ENCODE measurements around the gene PASK.

PASK gene

DNA sequence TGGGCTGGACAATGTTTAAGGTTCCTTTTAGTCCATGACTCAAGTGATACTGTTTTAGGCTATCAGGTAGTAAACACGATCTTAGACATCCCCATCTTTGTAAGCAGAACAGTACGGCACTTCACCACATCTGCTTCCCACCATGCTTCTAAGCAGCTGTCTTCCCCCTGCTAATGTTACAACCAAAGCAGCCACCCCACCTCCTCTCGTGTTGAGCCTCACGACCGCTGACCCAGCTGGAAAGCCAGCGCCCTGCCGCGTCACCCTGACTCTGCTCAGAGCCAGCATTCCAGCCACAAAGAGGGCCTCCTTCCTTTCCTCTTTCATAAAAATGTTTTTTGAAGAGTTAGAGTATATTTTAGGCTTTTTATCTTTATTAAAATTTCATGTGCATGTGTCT lies 56.6 kb downstream of the PASK start:
- H3K4me3 ChIP-seq (ENCODE audit: low read depth, low read length) = peak overlapping the region; percentile 37
- DNase-seq (ENCODE audit: low read depth) = no peak
- TF ChIP-seq, protein P1, sequence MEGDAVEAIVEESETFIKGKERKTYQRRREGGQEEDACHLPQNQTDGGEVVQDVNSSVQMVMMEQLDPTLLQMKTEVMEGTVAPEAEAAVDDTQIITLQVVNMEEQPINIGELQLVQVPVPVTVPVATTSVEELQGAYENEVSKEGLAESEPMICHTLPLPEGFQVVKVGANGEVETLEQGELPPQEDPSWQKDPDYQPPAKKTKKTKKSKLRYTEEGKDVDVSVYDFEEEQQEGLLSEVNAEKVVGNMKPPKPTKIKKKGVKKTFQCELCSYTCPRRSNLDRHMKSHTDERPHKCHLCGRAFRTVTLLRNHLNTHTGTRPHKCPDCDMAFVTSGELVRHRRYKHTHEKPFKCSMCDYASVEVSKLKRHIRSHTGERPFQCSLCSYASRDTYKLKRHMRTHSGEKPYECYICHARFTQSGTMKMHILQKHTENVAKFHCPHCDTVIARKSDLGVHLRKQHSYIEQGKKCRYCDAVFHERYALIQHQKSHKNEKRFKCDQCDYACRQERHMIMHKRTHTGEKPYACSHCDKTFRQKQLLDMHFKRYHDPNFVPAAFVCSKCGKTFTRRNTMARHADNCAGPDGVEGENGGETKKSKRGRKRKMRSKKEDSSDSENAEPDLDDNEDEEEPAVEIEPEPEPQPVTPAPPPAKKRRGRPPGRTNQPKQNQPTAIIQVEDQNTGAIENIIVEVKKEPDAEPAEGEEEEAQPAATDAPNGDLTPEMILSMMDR (IDR thresholded peaks at IDR 0.05; ENCODE audit: control insufficient read depth, extremely low read depth, insufficient read depth) = no peak

DNA sequence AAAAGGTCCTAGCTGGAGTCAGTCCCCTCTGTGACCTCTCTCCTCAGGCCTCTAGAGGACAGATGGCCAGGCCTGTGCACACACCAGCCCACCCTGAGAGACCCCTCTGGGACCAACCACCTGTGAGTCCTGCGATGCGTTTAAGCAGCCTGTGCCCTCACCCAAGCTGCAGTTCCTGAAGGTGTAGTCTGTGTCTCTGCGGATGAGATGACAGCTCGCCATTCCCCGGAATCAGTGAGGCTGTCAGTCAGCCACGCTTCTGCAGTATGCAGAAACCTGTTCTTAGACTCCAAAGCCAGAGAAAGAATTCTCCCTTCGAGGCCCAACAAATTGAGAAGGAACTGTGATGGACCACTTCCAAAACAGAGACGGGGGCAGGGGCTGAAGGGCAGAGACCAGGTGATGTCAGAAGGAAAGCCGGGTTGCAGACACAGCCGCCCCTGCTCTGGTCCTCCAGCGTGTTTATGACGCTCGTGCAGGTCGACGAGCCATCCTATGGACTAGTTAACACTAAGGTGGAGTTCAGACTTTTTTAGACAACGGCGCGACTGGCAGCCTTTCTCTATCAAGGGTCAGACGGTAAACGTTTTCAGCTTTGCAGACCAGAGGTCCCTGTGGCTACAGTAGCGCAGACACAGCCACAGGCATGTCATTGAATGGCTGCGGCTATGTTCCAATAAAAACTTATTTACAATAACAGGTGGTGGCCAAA lies 57.4 kb downstream of the PASK start:
- H3K4me3 ChIP-seq (ENCODE audit: low read depth, low read length) = no peak overlapping the region
- TF ChIP-seq, protein P1 (IDR thresholded peaks at IDR 0.05; ENCODE audit: control insufficient read depth, extremely low read depth, insufficient read depth) = no peak
- peak; percentile 67 for DNase-seq (ENCODE audit: low read depth)

DNA sequence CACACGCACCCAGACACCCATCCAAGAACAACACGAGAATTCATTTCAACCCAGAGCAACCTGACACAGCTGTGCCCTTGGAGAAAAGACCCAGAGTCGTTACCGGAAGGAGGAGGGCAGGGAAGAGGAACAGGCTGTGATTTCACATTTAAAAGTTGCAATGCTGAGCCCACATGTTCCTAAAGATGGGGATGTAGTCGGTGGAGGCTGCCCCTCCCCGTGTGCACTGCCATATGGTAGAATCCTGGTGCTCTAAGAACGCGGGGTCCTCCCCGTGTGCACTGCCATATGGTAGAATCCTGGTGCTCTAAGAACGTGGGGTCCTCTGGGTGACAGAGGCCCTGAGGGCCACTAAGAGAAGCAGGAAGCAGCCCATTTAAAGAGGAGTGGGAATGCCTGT lies 58.1 kb downstream of the PASK start:
- no peak for DNase-seq (ENCODE audit: low read depth)
- TF ChIP-seq, protein P1 (IDR thresholded peaks at IDR 0.05; ENCODE audit: control insufficient read depth, extremely low read depth, insufficient read depth) = no peak
- no peak overlapping the region for H3K4me3 ChIP-seq (ENCODE audit: low read depth, low read length)

DNA sequence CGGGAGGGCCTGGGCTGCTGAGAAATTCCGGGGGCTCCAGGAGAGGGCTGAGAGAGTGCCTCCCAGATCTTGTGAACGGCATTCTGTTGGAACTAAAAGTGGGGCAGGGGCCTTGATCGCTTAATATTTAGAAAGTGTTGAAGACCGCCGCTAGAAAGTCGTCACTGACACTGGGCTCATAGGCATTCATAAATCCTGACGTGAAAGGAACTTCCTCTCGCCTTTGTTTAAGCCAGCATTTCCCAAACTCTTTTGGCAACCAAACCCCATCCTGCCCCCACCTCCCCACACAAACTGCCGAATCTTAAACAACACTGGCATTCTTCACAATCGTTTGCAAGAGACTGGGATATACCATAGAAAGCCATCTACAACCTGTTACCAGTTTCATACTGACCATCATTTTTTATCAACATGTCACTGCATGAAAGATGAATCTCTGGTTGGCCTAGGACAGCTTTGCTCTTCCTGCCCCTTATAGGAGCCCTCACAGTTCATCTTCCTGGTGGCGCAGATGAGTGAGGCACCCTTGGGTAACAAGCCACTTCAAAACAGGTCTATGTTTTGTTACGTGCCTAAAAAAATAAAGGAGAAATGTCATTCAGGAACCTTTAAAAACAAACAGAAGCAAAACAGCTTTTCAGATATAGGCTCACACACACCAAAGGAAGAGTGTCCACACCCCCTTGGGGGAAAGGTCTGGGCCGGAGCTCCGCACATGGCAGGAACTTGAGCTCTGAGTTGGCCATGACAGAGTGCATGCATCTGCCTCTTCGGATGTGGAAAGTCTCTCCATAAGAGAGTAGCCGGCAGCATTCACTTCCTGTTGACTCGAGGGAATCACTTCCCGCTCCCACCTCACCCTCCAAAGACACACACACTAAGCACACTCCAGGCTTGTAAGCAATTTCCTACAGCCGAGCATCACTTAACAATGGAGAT lies 60.2 kb downstream of the PASK start:
- no peak overlapping the region for H3K4me3 ChIP-seq (ENCODE audit: low read depth, low read length)
- DNase-seq (ENCODE audit: low read depth) = no peak
- TF ChIP-seq, protein P1 (IDR thresholded peaks at IDR 0.05; ENCODE audit: control insufficient read depth, extremely low read depth, insufficient read depth) = no peak

DNA sequence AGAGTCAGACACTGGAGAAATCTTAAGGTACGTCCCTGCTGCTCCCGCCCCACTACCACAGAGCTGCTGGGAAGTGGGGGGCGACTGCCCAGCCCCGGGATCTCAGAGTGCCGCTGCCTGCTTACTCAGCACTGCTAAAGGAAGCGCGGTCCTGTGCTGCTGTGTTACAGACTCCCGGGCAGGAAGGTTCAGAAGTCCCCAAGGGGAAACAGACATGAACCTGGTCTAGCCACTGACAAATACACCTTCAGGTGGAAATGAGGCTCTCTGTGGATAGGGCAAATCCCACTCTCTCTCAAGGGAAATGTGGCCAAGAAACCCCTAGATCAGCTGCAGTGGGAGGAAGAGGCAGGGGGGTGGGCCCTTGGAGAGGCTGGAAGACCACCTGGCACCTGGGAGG lies 60.9 kb downstream of the PASK start:
- TF ChIP-seq, protein P1 (IDR thresholded peaks at IDR 0.05; ENCODE audit: control insufficient read depth, extremely low read depth, insufficient read depth) = no peak
- no peak overlapping the region for H3K4me3 ChIP-seq (ENCODE audit: low read depth, low read length)

DNA sequence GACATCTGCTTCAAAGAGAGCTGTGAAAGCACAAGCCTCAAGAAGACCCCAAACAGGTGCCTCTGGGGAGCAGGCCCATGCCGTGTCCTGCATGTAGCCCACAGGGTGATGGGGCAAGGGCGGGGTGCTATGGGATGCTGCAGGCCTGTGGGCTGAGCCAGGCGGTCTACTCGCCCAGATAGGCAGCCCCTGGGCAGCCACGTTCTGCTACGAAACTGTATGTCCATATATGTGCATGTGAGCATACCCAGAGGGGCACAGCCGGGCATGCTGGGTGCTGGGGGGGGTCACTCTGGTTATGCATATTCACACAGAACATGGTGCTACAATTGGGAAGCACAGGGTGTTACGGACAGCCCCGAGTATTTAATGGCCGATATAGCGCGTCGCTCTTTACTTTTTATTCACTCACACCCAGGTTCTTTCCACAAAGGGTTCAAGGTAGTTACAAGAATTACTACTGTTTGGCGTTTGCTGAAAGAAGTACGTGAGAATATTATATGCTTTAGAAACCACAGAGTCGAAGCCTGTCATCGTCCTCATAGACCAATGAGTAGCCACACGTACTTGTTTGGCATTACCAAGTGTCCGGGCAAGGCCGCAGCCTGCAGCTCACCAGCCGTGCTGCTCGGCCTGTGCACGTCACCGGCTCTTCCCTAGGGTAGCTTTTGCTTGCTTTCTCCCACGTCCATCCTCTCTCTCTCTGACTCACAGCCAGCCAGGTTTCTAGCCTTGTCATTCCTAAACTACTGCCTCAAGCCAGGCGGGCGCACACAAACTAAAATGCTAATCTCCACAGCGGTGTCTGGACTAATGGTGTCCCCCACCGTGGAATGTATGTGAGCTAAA lies 61.6 kb downstream of the PASK start:
- H3K4me3 ChIP-seq (ENCODE audit: low read depth, low read length) = no peak overlapping the region
- no peak for DNase-seq (ENCODE audit: low read depth)
- TF ChIP-seq, protein P1 (IDR thresholded peaks at IDR 0.05; ENCODE audit: control insufficient read depth, extremely low read depth, insufficient read depth) = no peak

More for the DNA sequence above, 60.9 kb downstream of the PASK start:
- DNase-seq (ENCODE audit: low read depth) = no peak
